Measurements from ENCODE around the gene JPH3.

The JPH3 gene

GRCh38 chr16:87597324-87597830, 4.9 kb upstream of the JPH3 start:
- Histone ChIP-seq H3K4me2 (no peak overlapping the region), H3K9me3 (no peaks in the 10 kb centered on the region), H3K36me3 (no peaks in the 10 kb centered on the region), H3K27me3 (peaks cover 42% of the 10 kb centered on the region), H3K27ac (no peak overlapping the region), H3K4me3 (no peak overlapping the region), H3K4me1 (peaks cover 6% of the 10 kb centered on the region), H3K9ac (no peak overlapping the region), H4K20me1 (peaks cover 6% of the 10 kb centered on the region; the same call in 1 of the 2 replicates)
- TF ChIP-seq Cebpa-rat (IDR thresholded peaks at IDR 0.05) = no peak

GRCh38 chr16:87598431-87598830, 3.9 kb upstream of the JPH3 start:
- no peak for TF ChIP-seq Cebpa-rat (IDR thresholded peaks at IDR 0.05)
- peaks cover 53% of the 10 kb centered on the region for H3K27me3 ChIP-seq
- H3K4me3 ChIP-seq = no peak overlapping the region

GRCh38 chr16:87600246-87600645, 2.1 kb upstream of the JPH3 start:
- Histone ChIP-seq H3K9me3 (no peaks in the 10 kb centered on the region), H3K4me2 (no peak overlapping the region), H3K36me3 (no peaks in the 10 kb centered on the region), H3K9ac (no peak overlapping the region), H3K27ac (no peak overlapping the region), H3K4me1 (peaks cover 11% of the 10 kb centered on the region), H3K4me3 (no peak overlapping the region), H4K20me1 (peaks cover 31% of the 10 kb centered on the region), H3K27me3 (peaks cover 71% of the 10 kb centered on the region)
- TF ChIP-seq Cebpa-rat (IDR thresholded peaks at IDR 0.05) = no peak

More at GRCh38 chr16:87598431-87598830, 3.9 kb upstream of the JPH3 start:
- H3K9me3 ChIP-seq = no peaks in the 10 kb centered on the region
- H3K36me3 ChIP-seq = no peaks in the 10 kb centered on the region
- H3K27ac ChIP-seq = no peak overlapping the region
- H3K4me1 ChIP-seq = peaks cover 11% of the 10 kb centered on the region
- H3K4me2 ChIP-seq = no peak overlapping the region
- peaks cover 12% of the 10 kb centered on the region for H4K20me1 ChIP-seq
- no peak overlapping the region for H3K9ac ChIP-seq

GRCh38 chr16:87601401-87601981, 817 bp upstream of the JPH3 start:
- Histone ChIP-seq H3K4me2 (peak overlapping the region; percentile 67), H4K20me1 (peaks cover 43% of the 10 kb centered on the region), H3K9me3 (no peaks in the 10 kb centered on the region), H3K27ac (no peak overlapping the region), H3K4me3 (peak overlapping the region; percentile 60), H3K9ac (no peak overlapping the region), H3K4me1 (peaks cover 11% of the 10 kb centered on the region), H3K36me3 (no peaks in the 10 kb centered on the region), H3K27me3 (peaks cover 83% of the 10 kb centered on the region)
- no peak for TF ChIP-seq Cebpa-rat (IDR thresholded peaks at IDR 0.05)

- no peak for TF ChIP-seq Cebpa-rat (IDR thresholded peaks at IDR 0.05)
- H3K4me2 ChIP-seq = peak overlapping the region; percentile 64
- H4K20me1 ChIP-seq = peaks cover 58% of the 10 kb centered on the region
- no peaks in the 10 kb centered on the region for H3K36me3 ChIP-seq
- no peak overlapping the region for H3K9ac ChIP-seq
- no peak overlapping the region for H3K27ac ChIP-seq
- peaks cover 11% of the 10 kb centered on the region for H3K4me1 ChIP-seq
- H3K9me3 ChIP-seq = no peaks in the 10 kb centered on the region
- peaks cover 98% of the 10 kb centered on the region for H3K27me3 ChIP-seq
- H3K4me3 ChIP-seq = peak overlapping the region; percentile 60
Observed at GRCh38 chr16:87602821-87603683, 744 bp downstream of the JPH3 start.

GRCh38 chr16:87603684-87604633, 1.7 kb downstream of the JPH3 start:
- no peaks in the 10 kb centered on the region for H3K36me3 ChIP-seq
- TF ChIP-seq Cebpa-rat (IDR thresholded peaks at IDR 0.05) = no peak
- H3K9ac ChIP-seq = no peak overlapping the region
- H3K27me3 ChIP-seq = peaks cover 91% of the 10 kb centered on the region
- H3K9me3 ChIP-seq = no peaks in the 10 kb centered on the region
- peak overlapping the region; percentile 64; the same call in 1 of the 2 replicates for H3K4me2 ChIP-seq
- 0 out of 2 replicates have a peak overlapping the region, but pooled peaks have one; percentile 60 for H3K4me3 ChIP-seq
- no peak overlapping the region for H3K27ac ChIP-seq
- H4K20me1 ChIP-seq = peaks cover 67% of the 10 kb centered on the region
- H3K4me1 ChIP-seq = peaks cover 11% of the 10 kb centered on the region

- TF ChIP-seq Cebpa-rat (IDR thresholded peaks at IDR 0.05) = no peak
- Histone ChIP-seq H3K4me1 (peaks cover 11% of the 10 kb centered on the region), H3K27ac (no peak overlapping the region), H3K36me3 (no peaks in the 10 kb centered on the region), H3K27me3 (peaks cover 84% of the 10 kb centered on the region), H3K9me3 (no peaks in the 10 kb centered on the region), H3K9ac (no peak overlapping the region), H3K4me2 (no peak overlapping the region), H3K4me3 (no peak overlapping the region), H4K20me1 (peaks cover 74% of the 10 kb centered on the region)
Observed at GRCh38 chr16:87604634-87605111, 2.4 kb downstream of the JPH3 start.

- Histone ChIP-seq H3K36me3 (no peaks in the 10 kb centered on the region), H4K20me1 (peaks cover 90% of the 10 kb centered on the region), H3K27me3 (peaks cover 67% of the 10 kb centered on the region), H3K4me1 (peaks cover 5% of the 10 kb centered on the region; the same call in 1 of the 2 replicates), H3K9ac (no peak overlapping the region), H3K27ac (no peak overlapping the region), H3K4me2 (no peak overlapping the region), H3K9me3 (no peaks in the 10 kb centered on the region), H3K4me3 (no peak overlapping the region)
- TF ChIP-seq Cebpa-rat (IDR thresholded peaks at IDR 0.05) = no peak
Observed at GRCh38 chr16:87607223-87607622, 4.9 kb downstream of the JPH3 start.

- no peak overlapping the region for H3K4me2 ChIP-seq
- H3K4me3 ChIP-seq = no peak overlapping the region
- H3K27me3 ChIP-seq = peaks cover 62% of the 10 kb centered on the region
- no peak overlapping the region for H3K27ac ChIP-seq
- peaks cover 90% of the 10 kb centered on the region for H4K20me1 ChIP-seq
- no peak overlapping the region for H3K9ac ChIP-seq
- TF ChIP-seq Cebpa-rat (IDR thresholded peaks at IDR 0.05) = no peak
- H3K4me1 ChIP-seq = peaks cover 5% of the 10 kb centered on the region; the same call in 1 of the 2 replicates
- H3K36me3 ChIP-seq = no peaks in the 10 kb centered on the region
- H3K9me3 ChIP-seq = no peaks in the 10 kb centered on the region
Observed at GRCh38 chr16:87607871-87608270, 5.6 kb downstream of the JPH3 start.
